Breast epithelium (tissue), 3 donors: ENCODE measurements around the gene NDUFAF2.

ENCODE experiments used
- POLR2A ChIP-seq: fragments of 450-650 bp; IDR thresholded peaks from one replicate; pipeline ENCODE4 v1.6.1; 2016; ENCODE audit warnings: antibody characterized with exemption, mild to moderate bottlenecking, moderate library complexity
- POLR2AphosphoS5 ChIP-seq, 3 donors: sonication (generic); formaldehyde crosslinking; IDR thresholded peaks; one replicate each; pipeline ENCODE4 v1.6.1; 2017; ENCODE audit warnings: antibody characterized with exemption in 3 of 3
- TF ChIP-seq, protein P1 (sequence below), 3 donors: fragments of 450-650 bp; IDR thresholded peaks; one replicate each; pipeline ENCODE4 v1.5.1; 2016 to 2017; ENCODE audit warnings: antibody characterized with exemption in 3 of 3, mild to moderate bottlenecking in 3 of 3, moderate library complexity in 3 of 3

DNA sequence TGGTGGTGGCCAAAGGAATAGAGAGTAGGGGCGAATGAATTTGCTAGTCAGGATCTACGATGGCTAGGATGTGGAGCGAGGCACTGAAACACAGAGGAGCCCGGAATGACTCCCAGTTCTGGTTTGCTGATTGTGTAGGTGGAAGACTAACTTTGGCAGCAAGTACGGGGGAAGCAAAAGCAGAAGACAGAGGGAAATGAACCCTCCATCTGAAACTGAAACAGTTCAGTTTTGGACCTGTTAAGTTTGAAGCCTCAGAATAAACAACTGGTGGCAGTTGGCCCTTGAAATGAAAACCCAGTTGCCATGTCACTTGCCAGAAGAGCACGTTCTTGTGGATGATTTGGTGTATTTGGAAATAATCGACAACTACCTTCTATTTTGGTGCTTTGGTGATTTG lies 232.7 kb downstream of the NDUFAF2 start:
- TF ChIP-seq POLR2A: no peak
- TF ChIP-seq, protein P1, sequence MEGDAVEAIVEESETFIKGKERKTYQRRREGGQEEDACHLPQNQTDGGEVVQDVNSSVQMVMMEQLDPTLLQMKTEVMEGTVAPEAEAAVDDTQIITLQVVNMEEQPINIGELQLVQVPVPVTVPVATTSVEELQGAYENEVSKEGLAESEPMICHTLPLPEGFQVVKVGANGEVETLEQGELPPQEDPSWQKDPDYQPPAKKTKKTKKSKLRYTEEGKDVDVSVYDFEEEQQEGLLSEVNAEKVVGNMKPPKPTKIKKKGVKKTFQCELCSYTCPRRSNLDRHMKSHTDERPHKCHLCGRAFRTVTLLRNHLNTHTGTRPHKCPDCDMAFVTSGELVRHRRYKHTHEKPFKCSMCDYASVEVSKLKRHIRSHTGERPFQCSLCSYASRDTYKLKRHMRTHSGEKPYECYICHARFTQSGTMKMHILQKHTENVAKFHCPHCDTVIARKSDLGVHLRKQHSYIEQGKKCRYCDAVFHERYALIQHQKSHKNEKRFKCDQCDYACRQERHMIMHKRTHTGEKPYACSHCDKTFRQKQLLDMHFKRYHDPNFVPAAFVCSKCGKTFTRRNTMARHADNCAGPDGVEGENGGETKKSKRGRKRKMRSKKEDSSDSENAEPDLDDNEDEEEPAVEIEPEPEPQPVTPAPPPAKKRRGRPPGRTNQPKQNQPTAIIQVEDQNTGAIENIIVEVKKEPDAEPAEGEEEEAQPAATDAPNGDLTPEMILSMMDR (IDR thresholded peaks at IDR 0.05): no peak
- no peak for TF ChIP-seq POLR2AphosphoS5 (IDR thresholded peaks at IDR 0.05)
